PFSK-1 (cell line): Measurements from ENCODE around the gene TTLL11.

Source experiments
- FOXP2 ChIP-seq: optimal IDR thresholded peaks from 2 replicates; pipeline ENCODE3; 2011; ENCODE audit warnings: borderline replicate concordance, control low read depth, inconsistent platforms; ENCODE audit not compliant: insufficient read depth; ENCODE audit errors: extremely low read length, extremely low read depth
- POLR2AphosphoS5 ChIP-seq: IDR thresholded peaks from 2 replicates; pipeline ENCODE4 v1.6.1; 2012; ENCODE audit warnings: low read depth, mild to moderate bottlenecking, control low read depth, low read length, moderate library complexity
- REST ChIP-seq, 2 experiments: IDR thresholded peaks; 2 replicates each; pipeline versions ENCODE4 v1.6.1 to v1.8.0; 2011 to 2012; ENCODE audit warnings: low read depth in 2 of 2, low read length in 2 of 2, control low read depth in 1 of 2, inconsistent platforms in 1 of 2, mild to moderate bottlenecking in 1 of 2, moderate library complexity in 1 of 2; ENCODE audit not compliant: insufficient read depth in 1 of 2
- SIN3A ChIP-seq: IDR thresholded peaks from 2 replicates; pipeline ENCODE4 v1.6.1; 2012; ENCODE audit warnings: mild to moderate bottlenecking, low read length, moderate library complexity, borderline replicate concordance; ENCODE audit not compliant: insufficient read depth
- TAF1 ChIP-seq: IDR thresholded peaks from 2 replicates; pipeline ENCODE4 v1.6.1; 2012; ENCODE audit warnings: low read length, control low read depth, borderline replicate concordance; ENCODE audit not compliant: insufficient read depth

DNA sequence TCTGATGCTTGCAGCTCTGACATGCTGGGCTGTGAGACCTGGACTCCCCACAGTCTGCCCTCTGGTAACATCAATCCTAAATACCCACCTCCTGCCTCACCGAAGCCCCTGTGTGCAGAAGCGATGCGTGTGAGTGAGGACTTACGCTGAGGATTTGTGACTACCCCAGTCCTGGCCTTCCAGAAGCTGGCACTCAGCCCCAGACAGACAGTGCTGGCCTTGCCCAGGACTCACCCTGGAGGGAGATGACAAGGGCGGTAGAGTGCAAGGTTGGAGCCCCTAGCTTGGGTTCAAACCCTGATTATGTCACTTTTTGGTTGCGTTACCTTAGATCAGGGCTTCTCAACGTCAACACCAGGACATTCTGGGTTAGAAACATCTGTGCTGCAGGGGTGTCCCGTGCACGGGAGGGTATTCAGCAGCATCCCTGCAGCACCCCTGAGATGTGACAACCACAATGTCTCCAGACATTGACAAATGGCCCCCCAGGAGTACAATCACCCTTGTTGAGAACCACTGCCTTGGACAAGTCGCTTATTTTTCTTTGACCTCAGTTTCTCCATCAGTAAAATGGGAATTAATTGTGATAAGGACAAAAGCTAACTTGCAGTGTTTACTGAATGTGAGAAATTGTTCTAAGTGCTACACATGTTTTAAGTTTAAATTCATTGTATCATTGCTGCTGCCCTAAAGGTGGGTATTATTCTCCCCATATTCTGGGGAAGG, 23.5 kb upstream of the TTLL11 start:
- TF ChIP-seq REST (IDR thresholded peaks at IDR 0.05; ENCODE audit: insufficient read depth in 1 of 2, low read depth in 2 of 2, low read length in 2 of 2): no peak
- no peak for TF ChIP-seq SIN3A
- no peak for TF ChIP-seq POLR2AphosphoS5
- no peak for TF ChIP-seq FOXP2
- no peak for TF ChIP-seq TAF1
